Epithelial cell of prostate (primary cell): Measurements from ENCODE around the gene BBX.
A peak's percentile ranks its signal among the peaks of the same experiment; 100 is the strongest.
"Not testable (repeated sequence)": the region's sequence is repeated elsewhere in the genome, so short reads cannot be mapped to it uniquely, and the experiment has no call there.

Source experiments
- DNase-seq: peaks from one replicate; pipeline ENCODE4 v3.0.0-alpha.2; 2011; ENCODE audit warnings: low read depth, low spot score
- H3K27ac ChIP-seq: fragments of 450-650 bp; 2 replicates; pipeline ENCODE4 v1.5.1; 2017; ENCODE audit warnings: mild to moderate bottlenecking

BBX gene

DNA sequence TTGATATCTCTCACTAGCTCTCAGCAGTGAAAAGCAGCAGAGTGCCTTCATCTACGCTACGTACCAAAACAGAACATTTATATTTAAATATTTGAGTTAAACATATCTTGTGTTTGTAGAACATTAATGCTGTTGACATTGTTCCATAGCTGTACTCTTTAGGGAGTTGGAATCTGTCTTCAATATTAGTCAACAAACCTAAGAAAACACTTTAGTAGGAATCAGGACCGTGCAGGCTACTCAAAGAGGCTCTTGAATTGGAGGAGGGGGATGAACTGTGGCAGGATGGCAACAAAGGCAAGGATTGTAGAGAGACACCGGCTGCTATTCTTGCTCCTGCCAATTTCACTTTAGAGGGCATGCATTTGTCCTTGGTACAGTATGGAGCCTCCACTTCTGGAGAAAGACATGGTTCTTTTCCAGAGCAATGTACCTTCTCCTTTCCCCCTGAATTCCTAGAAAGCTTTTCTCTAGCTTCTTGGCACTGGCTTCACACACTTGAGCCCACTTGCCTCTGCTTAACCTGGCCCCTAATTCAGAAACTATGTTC is 302.1 kb downstream of the BBX start:
- no peak overlapping the region for H3K27ac ChIP-seq
- no peak for DNase-seq

DNA sequence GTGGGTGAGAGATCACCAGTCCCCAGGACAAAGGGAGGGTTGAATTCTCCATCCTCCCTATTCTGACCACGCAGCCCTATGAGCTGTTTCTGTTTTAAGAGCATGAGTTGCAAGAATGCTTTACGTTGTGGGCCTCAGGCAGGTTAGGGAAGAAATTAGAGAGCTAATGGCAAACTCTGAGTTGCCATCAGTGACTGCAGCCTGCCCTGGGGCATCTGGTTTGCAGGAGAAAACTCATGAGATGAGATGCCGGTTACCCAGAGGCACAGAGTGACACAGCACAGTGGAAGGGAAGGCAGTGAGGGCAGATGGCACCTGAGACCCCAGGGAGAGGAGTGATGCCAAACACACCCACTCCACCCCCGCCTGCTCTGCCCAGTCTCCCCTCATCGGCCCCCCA is 302.8 kb downstream of the BBX start:
- H3K27ac ChIP-seq: no peak overlapping the region
- DNase-seq: no peak

GRCh38 chr3:107826727-107827126 is 304.0 kb downstream of the BBX start:
- no peak overlapping the region for H3K27ac ChIP-seq
- no peak for DNase-seq

DNA sequence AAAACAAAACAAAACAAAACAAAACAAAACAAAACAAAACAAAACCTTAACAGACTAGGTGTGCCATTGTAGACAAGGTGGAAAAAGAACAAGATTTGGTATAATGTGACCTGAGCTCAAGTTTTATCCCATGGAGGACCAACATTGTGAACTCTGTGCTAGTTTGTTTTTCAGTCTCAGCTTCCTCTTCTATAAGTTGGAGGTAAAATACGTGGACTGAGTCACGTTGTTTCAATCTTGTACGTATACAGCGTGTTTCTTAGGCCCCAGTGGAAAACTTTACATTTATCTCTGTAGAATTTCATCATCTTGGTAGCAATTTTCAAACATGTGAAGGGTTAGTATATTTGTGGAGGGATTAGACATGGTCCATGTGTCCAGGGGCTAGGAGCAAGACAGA is 306.4 kb downstream of the BBX start:
- no peak overlapping the region for H3K27ac ChIP-seq
- no peak for DNase-seq

DNA sequence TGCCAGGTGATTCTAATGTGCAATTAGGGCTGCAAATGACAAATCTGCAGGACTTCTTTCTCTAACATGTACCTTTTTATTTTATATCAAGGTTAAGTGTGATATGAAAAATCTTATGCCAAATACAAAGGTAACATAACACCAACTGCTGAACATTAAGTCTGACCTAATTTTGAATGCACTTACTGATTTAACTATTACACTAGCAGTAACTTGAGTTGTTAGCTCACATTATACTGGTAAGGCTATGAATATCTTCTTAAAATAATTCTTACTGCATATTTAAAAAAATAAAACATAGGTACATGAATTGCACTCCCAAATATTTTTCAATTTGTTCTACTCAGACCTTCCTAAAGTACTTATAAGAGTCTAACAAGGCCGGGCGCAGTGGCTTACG is 308.8 kb downstream of the BBX start:
- no peak overlapping the region for H3K27ac ChIP-seq
- no peak for DNase-seq

- DNase-seq: no peak
- no peak overlapping the region for H3K27ac ChIP-seq
Observed at GRCh38 chr3:107833043-107833442, 310.3 kb downstream of the BBX start.

DNA sequence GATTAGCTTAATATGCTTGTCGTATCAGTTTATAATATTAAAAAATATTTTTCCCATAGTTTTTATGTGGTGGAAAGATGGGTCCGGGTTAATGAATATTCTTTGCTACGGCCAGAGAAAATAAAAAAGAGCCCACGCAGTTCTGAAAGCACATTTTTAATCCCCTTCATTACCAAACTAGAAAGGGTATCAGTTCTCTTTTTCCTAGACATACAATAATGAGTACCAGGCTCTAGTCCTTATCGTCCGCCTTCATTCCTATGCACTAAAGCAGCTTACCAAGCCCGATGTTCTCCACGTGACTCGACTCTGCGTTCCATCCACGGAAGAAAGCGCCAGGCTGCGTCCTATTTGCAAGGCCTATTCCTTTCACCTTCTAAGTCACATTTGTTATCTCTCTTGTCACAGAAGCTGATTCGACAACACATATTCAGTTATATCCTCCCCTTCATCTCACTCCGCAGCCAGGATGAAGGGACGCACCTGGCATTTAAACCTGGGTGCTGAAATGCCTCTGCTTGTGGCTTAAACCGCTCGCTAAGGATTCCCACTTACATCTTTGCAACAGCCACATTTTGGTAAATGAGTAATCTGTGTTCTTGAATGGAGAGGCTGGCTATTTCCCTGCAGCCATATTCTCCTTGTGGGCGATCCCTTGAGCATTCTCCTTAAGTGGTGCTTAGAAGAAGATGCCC is 311.1 kb downstream of the BBX start:
- no peak for DNase-seq
- no peak overlapping the region for H3K27ac ChIP-seq

GRCh38 chr3:107835001-107835400 is 312.2 kb downstream of the BBX start:
- H3K27ac ChIP-seq, DNase-seq: not testable (repeated sequence)

GRCh38 chr3:107837895-107838612 is 315.3 kb downstream of the BBX start:
- no peak overlapping the region for H3K27ac ChIP-seq
- DNase-seq: no peak

DNA sequence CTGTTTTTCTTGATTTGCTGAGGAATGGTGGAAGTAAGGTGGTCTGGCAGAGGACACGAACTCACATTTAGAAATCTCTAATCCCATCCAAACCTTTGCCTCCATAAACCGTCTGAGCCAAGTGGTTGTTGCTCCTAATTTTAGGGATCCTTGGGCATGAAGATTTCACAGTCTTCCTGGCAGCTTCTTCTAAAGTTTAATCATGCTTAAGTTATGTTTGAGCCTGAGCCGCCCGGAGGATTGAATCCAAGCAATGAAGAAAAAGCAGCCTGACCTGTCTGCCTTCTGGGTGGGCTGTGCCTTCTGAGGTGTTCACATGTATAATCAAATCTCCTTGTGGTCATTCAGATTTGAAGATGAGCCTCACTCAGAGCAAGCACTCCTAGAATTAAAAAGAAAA is 319.1 kb downstream of the BBX start:
- no peak overlapping the region for H3K27ac ChIP-seq
- DNase-seq: no peak

GRCh38 chr3:107842940-107843339 is 320.2 kb downstream of the BBX start:
- no peak for DNase-seq
- H3K27ac ChIP-seq: no peak overlapping the region

DNA sequence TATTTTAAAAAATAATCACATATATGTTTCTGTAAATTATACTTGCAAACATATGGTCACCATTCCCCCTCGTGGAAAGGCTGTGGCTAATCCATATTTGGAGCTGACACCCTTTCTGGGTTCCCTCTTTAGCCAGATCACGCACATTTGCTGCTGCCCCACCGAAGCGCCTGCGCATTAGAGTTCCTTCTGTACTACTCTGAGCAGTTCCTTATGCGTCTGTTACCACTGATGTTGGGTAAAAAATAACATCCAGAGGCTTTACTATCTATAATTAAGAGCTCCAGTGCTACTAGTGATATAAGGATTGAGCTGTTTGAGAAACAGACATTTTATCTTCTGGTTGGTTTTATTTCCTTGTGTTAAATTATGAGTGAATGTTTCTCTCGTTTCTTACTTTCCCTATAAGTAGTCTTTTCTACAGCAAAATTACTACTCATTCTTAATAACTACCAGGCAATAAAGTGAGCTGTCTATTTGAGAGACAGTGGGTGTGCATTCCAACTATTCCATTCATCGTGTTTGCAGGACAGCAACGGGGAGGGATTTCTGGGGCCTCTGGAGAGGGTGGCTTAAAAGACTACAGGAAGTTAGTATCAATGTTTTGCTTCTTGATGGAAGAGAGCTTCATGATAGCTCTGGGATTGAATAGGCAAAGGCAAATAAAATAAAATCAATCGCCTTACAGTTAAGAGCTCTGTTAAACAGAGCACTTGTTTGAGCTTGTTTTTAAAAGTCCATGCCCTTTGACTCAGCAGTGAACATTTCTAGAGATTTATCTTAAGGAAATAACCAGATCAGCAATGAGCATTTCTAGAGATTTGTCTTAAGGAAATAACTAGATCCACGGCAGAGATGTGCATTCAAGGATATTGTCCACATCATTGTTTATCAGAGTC is 322.9 kb downstream of the BBX start:
- DNase-seq: no peak
- H3K27ac ChIP-seq: peak overlapping the region; percentile 76

GRCh38 chr3:107846279-107846852 is 323.6 kb downstream of the BBX start:
- H3K27ac ChIP-seq: peak overlapping the region; percentile 76
- DNase-seq: no peak

- no peak overlapping the region for H3K27ac ChIP-seq
- no peak for DNase-seq
Observed at GRCh38 chr3:107847791-107848190, 325.0 kb downstream of the BBX start.

DNA sequence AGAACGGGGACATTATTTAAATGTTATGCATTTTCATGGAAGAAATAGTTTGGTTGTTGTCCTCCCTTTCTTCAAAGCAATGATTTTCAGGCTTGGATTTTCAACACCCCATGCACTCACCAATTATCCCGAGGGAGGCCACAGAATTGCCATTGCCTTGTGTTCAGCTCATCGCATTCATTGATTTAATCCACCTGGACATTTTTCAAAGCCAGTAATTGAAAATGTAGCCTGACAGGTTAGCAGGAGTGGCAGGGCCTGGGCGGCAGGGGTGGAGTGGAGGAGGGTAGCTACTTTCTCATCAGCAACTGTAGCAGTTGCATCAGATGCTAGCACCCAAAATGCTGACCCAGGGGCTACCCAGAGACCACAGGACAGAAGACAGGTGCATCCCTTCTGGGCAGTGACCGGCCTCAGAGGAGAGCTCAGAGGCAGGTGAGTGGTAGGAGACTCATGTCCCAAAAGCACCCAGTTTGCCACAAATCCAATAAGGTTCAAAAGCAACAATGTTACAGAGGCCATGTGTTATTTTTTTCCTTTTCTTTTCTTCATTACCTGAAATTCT is 325.7 kb downstream of the BBX start:
- DNase-seq: no peak

DNA sequence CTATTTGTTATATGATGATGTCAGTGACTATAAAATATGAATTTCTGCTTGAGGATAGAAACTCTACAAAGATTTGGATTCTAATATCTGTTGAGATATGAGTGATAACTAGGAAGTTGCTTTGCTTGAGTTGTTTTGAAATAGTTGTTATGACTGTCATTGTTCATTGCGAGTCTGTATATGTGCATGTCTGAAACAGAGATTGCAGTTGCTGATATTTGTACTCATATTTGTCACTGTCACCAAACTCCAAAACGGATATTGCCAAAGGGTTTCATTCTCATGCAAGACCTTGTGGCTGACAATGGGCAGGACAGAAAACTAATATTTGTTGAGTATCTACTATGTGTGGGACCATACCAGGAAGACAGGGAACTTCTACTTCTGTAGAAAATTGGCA is 327.9 kb downstream of the BBX start:
- H3K27ac ChIP-seq: no peak overlapping the region
- no peak for DNase-seq

More for the DNA sequence above, 325.7 kb downstream of the BBX start:
- H3K27ac ChIP-seq: no peak overlapping the region

DNA sequence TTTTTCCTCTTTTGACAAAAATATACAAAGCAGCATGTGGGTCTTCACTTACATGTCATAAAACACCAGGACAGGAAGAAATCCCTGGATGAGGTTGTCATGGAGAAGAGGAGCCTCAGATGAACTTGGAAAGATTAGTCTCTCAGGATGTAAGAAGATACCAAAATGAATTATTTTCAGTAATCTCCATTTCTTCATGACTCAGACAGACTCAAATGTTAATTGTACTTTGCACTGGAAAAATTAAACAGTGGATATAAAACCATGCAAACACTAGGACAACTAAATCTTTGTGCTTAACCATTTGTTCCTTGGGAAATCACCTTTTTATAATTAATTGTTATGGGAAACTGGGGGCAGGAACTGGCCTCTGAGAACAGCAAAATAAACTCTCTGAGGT is 331.1 kb downstream of the BBX start:
- no peak overlapping the region for H3K27ac ChIP-seq
- DNase-seq: no peak

DNA sequence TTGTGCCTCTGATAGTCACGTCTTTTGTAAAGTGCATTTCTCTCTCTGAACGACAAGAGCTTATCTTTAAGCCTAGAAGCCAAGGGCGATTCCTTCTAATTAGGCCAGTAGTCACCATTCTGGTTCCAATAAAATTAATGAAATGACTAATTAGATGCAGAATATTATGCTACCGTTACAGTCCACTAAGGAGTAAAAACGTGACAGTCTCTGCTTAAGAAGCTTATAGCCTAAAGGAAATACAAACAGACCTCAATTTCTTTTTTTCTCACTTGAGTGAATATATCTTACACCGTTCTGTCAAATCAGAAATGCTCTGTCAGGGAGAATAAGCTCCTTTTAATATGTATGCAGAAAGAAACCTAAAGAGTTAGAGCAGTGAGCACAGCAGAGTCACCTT is 332.0 kb downstream of the BBX start:
- no peak for DNase-seq

DNA sequence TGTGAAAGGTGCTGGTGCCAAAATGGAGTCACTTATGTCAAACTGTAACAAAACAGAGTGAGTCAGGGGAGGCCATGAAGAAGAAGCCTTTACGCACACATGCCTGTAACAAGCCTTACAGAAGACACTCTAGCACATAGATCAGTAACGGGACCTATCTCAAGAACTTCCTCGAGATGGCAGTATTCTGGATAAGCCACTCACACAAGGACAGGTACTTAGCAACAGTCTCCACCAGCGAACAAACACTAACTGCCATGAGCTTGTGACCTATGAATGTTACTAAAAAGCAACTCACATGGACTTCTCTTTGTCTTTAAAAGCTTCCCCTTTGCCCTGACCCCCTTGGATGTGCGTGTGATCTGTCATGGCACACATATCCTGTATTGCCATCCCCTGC is 332.9 kb downstream of the BBX start:
- no peak for DNase-seq
- no peak overlapping the region for H3K27ac ChIP-seq

More for the DNA sequence above, 332.0 kb downstream of the BBX start:
- H3K27ac ChIP-seq: no peak overlapping the region

- no peak for DNase-seq
Observed at GRCh38 chr3:107857854-107858253, 335.1 kb downstream of the BBX start.

More at GRCh38 chr3:107857854-107858253, 335.1 kb downstream of the BBX start:
- H3K27ac ChIP-seq: no peak overlapping the region
